Measurements from ENCODE around the gene MOB1A.
"Not testable (repeated sequence)": the region's sequence is repeated elsewhere in the genome, so short reads cannot be mapped to it uniquely, and the experiment has no call there.

MOB1A gene

GRCh38 chr2:74188018-74188601 lies 9.4 kb upstream of the MOB1A start:
- no peak for TF ChIP-seq CTCF (IDR thresholded peaks at IDR 0.05; ENCODE audit: insufficient read depth, low read depth, low read length, missing control alignments)
- DNase-seq (ENCODE audit: low read depth) = no peak
- H3K4me3 ChIP-seq (ENCODE audit: low read depth, low read length) = no peak overlapping the region

GRCh38 chr2:74186706-74187105 lies 8.0 kb upstream of the MOB1A start:
- not testable (repeated sequence) for H3K4me3 ChIP-seq (ENCODE audit: low read depth, low read length); DNase-seq (ENCODE audit: low read depth)

GRCh38 chr2:74186038-74186437 lies 7.4 kb upstream of the MOB1A start:
- no peak for TF ChIP-seq CTCF (IDR thresholded peaks at IDR 0.05; ENCODE audit: insufficient read depth, low read depth, low read length, missing control alignments)
- DNase-seq (ENCODE audit: low read depth) = peak; percentile 93
- H3K4me3 ChIP-seq (ENCODE audit: low read depth, low read length) = peak overlapping the region; percentile 60

GRCh38 chr2:74183878-74184277 lies 5.2 kb upstream of the MOB1A start:
- no peak for TF ChIP-seq CTCF (IDR thresholded peaks at IDR 0.05; ENCODE audit: insufficient read depth, low read depth, low read length, missing control alignments)
- no peak overlapping the region for H3K4me3 ChIP-seq (ENCODE audit: low read depth, low read length)
- peak; percentile 52 for DNase-seq (ENCODE audit: low read depth)

- TF ChIP-seq CTCF (IDR thresholded peaks at IDR 0.05; ENCODE audit: insufficient read depth, low read depth, low read length, missing control alignments) = no peak
- H3K4me3 ChIP-seq (ENCODE audit: low read depth, low read length) = peak overlapping the region; percentile 38
- peak; percentile 94 for DNase-seq (ENCODE audit: low read depth)
Measured at GRCh38 chr2:74181739-74182138, 3.1 kb upstream of the MOB1A start.

GRCh38 chr2:74179063-74179865 lies 585 bp upstream of the MOB1A start:
- peak overlapping the region; percentile 84 for H3K4me3 ChIP-seq (ENCODE audit: low read depth, low read length)
- peak; percentile 16 for TF ChIP-seq CTCF (IDR thresholded peaks at IDR 0.05; ENCODE audit: insufficient read depth, low read depth, low read length, missing control alignments)
- peak; percentile 84 for DNase-seq (ENCODE audit: low read depth)

- peak overlapping the region; percentile 84 for H3K4me3 ChIP-seq (ENCODE audit: low read depth, low read length)
- no peak for DNase-seq (ENCODE audit: low read depth)
- TF ChIP-seq CTCF (IDR thresholded peaks at IDR 0.05; ENCODE audit: insufficient read depth, low read depth, low read length, missing control alignments) = no peak
Measured at GRCh38 chr2:74177696-74178095, 983 bp downstream of the MOB1A start.
